Inflammatory macrophage treated with lipopolysaccharide for 1 hour (primary cell): ENCODE data around the gene CYTH4.
"Not testable (repeated sequence)": the region's sequence is repeated elsewhere in the genome, so short reads cannot be mapped to it uniquely, and the experiment has no call there.

ENCODE experiments used
- DNase-seq, 2 donors: peaks; one replicate each; pipeline ENCODE4 v3.0.0-alpha.2; 2020 to 2022

CYTH4 gene

DNA sequence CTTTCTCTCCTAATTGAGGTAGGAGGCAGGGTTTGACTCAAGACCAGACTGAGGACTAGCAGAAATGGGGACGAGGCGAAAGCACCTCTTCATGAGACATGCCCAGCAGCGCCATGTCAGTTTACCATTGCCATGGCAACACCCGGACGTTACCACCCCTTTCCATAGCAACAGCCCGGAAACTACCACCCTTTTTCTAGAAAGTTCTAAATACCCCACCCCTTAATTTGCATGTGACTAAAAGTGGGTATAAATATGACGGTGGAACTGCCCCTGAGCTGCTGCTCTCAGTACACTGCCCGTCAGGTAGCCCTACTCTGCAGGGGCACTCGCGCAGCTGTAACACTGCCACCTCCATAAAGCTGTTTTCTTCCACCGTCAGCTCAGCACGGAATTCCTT, 32.3 kb upstream of the CYTH4 start:
- no peak for DNase-seq

- DNase-seq = not testable (repeated sequence)
Observed at GRCh38 chr22:37251836-37252235, 30.5 kb upstream of the CYTH4 start.

DNA sequence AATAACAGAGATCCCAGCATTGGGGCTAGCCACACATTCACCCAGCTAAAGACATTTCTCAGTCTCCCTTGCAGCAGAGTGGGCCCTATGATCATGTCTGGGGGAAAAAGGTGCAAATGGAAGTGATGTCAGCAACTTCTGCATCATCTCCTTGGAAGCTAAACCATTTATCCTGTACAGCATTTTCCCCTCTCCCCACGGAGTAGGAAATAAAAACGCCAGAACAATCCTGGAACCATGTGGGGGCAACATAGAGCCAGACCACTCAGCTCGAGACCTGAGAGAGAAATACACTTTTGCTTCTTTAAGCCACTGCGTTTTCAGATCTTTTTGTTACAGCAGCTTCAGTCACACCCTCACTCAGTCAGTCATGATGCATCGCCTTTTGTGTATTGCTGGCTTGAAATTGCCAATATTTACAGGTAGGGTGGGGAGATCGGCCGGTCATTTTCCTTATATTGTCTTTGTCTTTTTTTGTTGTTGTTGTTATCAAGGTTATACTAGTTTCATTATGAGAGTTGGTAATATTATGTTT, 29.1 kb upstream of the CYTH4 start:
- DNase-seq = no peak

DNA sequence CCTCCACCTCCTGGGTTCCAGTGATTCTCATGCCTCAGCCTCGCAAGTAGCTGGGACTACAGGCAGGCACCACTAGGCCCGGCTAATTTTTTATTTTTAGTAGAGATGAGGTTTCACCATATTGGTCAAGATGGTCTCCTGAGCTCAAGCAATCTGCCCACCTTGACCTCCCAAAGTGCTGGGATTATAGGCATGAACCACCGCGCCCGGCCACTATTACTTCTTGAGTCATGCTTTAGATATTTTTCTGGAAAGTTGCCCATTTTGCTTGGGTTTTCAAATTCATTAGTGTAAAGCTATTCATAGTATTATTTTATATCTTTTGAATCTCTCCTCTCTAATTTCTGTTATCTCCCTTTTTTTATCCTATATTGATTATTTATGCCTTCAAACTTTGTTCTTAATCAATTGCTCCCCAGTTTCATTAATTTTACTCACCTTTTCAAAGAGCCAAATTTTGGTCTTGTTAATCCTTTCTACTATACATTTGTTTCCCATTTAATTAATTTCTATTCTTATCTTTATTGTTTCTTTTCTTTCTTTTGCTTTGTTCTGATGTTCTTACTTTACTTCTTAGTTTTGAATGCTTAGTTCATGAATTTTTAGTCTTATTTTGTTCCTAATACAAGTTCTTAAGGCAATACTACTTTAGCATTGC, 28.0 kb upstream of the CYTH4 start:
- no peak for DNase-seq

GRCh38 chr22:37254867-37255233, 27.5 kb upstream of the CYTH4 start:
- DNase-seq = no peak

GRCh38 chr22:37255558-37256006, 26.7 kb upstream of the CYTH4 start:
- no peak for DNase-seq

- no peak for DNase-seq
Observed at GRCh38 chr22:37256075-37256726, 26.1 kb upstream of the CYTH4 start.

DNA sequence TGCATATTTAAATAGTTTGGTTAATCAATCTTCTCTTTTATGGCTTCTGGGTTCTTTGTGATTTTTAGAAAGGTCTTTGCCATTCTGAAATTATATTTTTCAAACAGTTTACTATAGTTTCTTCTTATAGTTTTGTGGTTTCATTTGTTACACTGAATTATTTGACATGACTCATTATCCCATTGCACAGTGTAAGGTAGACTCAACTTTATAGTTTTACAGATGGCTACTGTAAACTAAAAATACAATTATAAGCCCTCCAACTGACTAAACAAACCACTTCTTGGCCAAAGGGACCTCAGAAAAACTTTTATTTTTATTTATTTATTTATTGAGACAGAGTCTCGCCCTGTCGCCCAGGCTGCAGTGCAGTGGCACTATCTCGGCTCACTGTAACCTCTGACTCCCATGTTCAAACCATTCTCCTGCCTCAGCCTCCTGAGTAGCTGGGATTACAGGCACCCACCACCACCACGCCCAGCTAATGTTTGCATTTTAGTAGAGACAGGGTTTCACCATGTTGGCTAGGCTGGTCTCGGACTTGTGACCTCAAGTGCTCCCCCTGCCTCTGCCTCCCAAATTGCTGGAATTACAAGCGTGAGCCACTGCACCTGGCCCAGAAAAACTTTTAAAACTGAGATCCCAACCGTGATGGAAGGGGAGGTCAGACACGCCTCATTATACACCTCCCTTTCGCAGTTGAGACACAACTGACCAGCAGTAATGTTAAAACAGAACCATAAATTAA, 24.1 kb upstream of the CYTH4 start:
- DNase-seq = no peak

- no peak for DNase-seq
Observed at GRCh38 chr22:37258753-37259401, 23.4 kb upstream of the CYTH4 start.

- peak in 1 of 2 donors; percentile 59 for DNase-seq
Observed at GRCh38 chr22:37259540-37260029, 22.7 kb upstream of the CYTH4 start.

DNA sequence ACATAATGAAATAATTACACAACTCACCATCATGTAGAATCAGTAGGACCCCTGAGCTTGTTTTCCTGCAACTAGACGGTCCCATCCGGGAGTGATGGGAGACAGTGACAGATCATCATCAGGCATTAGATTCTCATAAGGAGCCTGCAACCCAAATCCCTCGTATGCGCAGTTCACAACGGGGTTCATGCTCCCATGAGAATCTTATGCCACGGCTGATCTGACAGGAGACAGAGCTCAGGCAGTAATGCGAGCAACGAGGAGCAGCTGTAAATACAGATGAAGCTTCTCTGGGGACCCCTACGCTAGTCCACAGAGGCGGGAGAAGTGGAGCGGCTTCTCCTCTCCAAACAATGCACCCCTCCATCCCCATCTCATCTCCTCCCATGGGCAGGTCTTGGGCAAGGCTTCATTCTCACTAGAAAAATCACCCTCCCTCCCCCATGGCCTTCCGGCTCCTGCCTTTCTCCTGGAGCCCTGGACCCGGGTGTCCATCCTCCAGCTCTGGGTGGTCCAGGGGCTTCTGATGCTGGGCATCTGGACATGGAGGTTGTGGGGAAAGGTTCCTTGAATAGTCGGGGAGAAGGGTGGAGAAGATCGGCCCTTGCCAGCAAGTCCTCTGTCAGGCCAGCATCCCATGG, 22.0 kb upstream of the CYTH4 start:
- no peak for DNase-seq

- peak in 1 of 2 donors; percentile 81 for DNase-seq
Observed at GRCh38 chr22:37260901-37261336, 21.4 kb upstream of the CYTH4 start.

GRCh38 chr22:37262346-37262745, 20.0 kb upstream of the CYTH4 start:
- DNase-seq = no peak

DNA sequence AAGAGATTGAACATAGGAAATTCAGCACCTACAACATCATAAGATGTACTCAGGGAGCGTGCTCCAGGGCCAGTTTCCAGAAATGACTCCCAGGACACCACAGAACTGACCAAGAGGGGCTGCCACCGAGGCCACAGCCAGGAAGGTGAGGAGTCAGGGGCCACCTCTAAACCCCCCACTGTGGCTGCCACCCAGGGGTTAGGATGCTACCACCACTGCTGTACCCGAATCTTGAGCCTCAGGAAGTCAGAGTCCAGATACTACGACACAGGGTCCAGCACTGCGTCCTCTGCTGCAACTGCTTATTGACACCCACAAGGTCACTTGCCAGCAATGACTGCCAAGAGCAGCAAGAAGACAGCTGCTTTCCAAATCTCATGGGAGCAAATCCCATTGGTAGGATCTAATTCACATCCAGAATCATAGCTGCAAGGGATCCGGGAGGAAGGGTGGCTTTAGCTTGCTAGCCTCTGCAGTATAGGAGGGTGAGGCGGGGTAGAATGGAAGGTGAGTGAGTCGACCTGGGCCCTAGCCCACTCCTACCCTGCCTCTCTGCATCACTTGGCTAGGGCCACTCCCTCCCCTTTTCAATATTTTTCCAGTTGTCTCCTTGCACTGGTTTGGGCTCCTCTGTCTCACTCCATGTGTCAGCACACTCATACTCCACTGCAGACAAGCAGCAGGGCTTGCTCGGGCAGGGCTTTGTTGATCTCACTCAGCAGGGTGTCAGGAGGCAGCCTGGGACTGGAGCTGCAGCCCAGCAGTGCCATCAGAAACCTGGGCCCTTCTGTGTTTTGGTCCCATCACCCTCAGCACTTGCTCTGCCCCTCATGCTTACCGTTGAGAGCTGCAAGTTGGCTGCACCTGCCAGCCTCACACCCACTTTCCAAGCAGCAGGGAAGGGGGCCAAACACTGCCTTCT, 18.1 kb upstream of the CYTH4 start:
- no peak for DNase-seq

DNA sequence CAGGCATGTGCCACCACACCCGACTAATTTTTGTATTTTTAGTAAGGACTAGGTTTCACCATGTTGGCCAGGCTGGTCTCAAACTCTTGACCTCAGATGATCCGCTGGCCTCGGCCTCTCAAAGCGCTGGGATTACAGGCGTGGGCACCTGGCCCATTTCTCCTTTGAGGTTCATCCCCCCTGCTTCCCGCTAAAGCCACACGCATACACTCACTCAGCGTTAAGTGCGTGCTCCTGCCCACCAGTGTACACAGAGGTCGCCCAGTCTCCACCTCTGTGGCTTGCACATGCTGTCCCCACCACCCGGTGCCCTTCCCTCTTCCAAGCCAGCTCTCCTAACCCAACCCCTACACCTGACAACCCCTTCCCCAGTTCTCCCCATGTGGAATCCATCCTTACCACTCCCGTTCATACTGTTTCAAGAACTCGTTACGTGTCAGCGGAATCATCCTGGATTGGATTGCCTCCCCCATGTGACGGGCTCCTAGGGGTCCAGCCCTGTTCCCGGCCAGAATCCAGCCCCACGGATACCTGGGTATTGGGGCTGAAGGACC, 15.7 kb upstream of the CYTH4 start:
- no peak for DNase-seq

GRCh38 chr22:37267135-37267587, 15.1 kb upstream of the CYTH4 start:
- DNase-seq = peak in 1 of 2 donors; percentile 54

DNA sequence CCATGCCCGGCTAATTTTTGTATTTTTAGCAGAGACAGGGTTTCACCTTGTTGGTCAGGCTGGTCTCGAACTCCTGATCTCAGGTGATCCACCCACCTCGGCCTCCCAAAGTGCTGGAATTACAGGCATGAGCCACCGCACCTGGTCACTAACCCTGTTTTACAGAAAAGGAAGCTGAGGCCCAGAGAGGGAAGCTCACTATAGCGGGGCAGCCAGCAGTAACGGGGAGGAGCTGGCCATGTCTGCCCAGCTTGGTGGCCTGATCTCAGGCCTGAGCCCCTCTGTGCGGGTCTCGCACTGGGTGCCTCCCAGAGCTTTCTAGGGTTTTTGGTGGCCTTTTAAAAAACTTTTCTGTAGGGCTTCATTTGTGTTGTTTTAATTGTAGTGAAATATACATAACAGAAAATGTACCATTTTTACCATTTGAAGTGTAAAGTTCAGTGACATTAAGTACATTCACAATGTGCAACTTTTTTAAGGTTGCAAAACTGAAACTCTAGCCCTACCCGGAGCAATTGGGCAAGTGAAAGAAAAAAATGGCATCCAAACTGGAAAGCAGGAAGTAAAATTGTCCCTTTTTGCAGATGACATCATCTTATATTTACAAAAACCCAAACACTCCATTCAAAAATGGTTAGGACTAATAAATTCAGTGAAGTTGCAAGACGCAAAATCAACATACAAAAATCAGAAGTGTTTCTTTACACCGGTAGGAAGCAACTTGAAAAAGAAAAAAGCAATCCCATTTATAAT, 14.5 kb upstream of the CYTH4 start:
- peak; percentile 90 to 93 for DNase-seq

GRCh38 chr22:37269936-37270678, 12.2 kb upstream of the CYTH4 start:
- DNase-seq = peak; percentile 66 to 67

- DNase-seq = peak; percentile 89 to 91
Observed at GRCh38 chr22:37270928-37271650, 11.2 kb upstream of the CYTH4 start.
